Muscle layer of colon (tissue), 2 donors: ENCODE data around the gene PSMD14.
A peak's percentile ranks its signal among the peaks of the same experiment; 100 is the strongest.

Experiments used
- H3K27ac ChIP-seq: one replicate; pipeline ENCODE4 v1.7.0; 2013; ENCODE audit warnings: low read depth, mild to moderate bottlenecking, low read length, moderate library complexity
- H3K27me3 ChIP-seq, 2 donors: one replicate each; pipeline ENCODE4 v1.7.0; 2013; ENCODE audit warnings: low read length in 2 of 2, mild to moderate bottlenecking in 2 of 2; ENCODE audit not compliant: insufficient read depth in 2 of 2, control insufficient read depth in 1 of 2
- H3K36me3 ChIP-seq: one replicate; pipeline ENCODE4 v1.7.0; 2013; ENCODE audit warnings: mild to moderate bottlenecking, low read length; ENCODE audit not compliant: insufficient read depth
- H3K4me1 ChIP-seq: one replicate; pipeline ENCODE4 v1.7.0; 2013; ENCODE audit warnings: mild to moderate bottlenecking, low read length; ENCODE audit not compliant: insufficient read depth
- H3K4me3 ChIP-seq, 2 donors: one replicate each; pipeline ENCODE4 v1.7.0; 2013; ENCODE audit warnings: low read length in 2 of 2, low read depth in 1 of 2, mild to moderate bottlenecking in 1 of 2, moderate library complexity in 1 of 2
- H3K9ac ChIP-seq: one replicate; pipeline ENCODE4 v1.7.0; 2013; ENCODE audit warnings: low read length
- H3K9me3 ChIP-seq: one replicate; pipeline ENCODE4 v1.7.0; 2013; ENCODE audit warnings: mild to moderate bottlenecking, low read length
- donor health status: abdominal sarcoma.
- donor health status: Adenocarcinoma of cecum.

Gene PSMD14

DNA sequence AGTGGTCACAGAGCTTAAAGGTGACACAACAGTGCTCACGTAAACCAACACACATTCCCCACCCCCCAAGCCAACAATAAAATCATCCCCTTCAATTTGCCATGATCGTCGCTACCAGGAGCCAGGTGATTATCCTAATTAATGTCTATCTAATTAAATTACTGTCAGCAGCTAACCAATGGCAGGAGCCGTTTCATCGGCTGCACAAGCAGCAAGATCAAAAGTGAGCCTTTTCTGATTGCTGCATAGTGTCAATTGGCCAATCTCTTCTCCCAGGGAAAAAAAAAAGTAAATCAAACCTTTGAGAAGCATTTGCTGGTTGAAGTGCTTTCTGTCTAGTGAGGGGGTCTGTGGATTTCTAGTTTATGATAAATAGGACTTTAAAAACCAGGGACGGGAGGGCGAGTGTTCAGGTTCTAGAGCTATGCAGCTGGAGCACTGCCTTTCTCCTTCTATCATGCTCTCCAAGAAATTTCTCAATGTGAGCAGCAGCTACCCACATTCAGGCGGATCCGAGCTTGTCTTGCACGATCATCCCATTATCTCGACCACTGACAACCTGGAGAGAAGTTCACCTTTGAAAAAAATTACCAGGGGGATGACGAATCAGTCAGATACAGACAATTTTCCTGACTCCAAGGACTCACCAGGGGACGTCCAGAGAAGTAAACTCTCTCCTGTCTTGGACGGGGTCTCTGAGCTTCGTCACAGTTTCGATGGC lies 107.9 kb downstream of the PSMD14 start, which contains the start of gene TBR1:
Gene TBR1 (plus strand): TSS at position 311 of the 721 bp plus-strand sequence. CDS start 114 bp downstream, at position 425.
- peaks cover 17% of the 10 kb centered on the region for H3K4me1 ChIP-seq
- peak within 1 kb of the TSS in 1 of 2 donors; percentile 44 for H3K4me3 ChIP-seq
- H3K27me3 ChIP-seq: peaks cover 63 to 70% of the 10 kb centered on the region in 2 donors
- no peaks in the 10 kb centered on the region for H3K36me3 ChIP-seq
- H3K27ac ChIP-seq: no peak within 1 kb of the TSS
- peaks cover 3% of the 10 kb centered on the region for H3K9me3 ChIP-seq
- no peak within 1 kb of the TSS for H3K9ac ChIP-seq

DNA sequence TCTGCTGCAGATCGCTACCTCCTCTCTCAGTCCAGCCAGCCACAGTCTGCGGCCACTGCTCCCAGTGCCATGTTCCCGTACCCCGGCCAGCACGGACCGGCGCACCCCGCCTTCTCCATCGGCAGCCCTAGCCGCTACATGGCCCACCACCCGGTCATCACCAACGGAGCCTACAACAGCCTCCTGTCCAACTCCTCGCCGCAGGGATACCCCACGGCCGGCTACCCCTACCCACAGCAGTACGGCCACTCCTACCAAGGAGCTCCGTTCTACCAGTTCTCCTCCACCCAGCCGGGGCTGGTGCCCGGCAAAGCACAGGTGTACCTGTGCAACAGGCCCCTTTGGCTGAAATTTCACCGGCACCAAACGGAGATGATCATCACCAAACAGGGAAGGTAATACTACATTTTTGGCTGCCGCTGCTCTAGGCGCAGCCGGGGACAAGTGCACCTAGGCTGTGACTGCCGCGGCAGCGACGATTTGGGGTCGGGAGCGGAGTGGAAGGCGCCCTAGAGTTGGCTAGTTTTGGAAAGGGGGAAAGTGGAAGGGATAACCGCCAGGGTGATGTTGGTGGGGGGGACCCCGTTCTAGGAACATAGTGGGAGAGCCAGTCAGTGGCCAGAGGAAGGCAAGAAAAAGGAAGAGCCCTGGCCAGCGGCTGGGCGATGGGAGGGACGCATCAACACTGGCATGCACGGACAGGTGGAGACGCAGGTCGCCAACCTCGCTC lies 108.6 kb downstream of the PSMD14 start:
- Histone ChIP-seq H3K4me3 (no peak overlapping the region), H3K9ac (no peak overlapping the region)

DNA sequence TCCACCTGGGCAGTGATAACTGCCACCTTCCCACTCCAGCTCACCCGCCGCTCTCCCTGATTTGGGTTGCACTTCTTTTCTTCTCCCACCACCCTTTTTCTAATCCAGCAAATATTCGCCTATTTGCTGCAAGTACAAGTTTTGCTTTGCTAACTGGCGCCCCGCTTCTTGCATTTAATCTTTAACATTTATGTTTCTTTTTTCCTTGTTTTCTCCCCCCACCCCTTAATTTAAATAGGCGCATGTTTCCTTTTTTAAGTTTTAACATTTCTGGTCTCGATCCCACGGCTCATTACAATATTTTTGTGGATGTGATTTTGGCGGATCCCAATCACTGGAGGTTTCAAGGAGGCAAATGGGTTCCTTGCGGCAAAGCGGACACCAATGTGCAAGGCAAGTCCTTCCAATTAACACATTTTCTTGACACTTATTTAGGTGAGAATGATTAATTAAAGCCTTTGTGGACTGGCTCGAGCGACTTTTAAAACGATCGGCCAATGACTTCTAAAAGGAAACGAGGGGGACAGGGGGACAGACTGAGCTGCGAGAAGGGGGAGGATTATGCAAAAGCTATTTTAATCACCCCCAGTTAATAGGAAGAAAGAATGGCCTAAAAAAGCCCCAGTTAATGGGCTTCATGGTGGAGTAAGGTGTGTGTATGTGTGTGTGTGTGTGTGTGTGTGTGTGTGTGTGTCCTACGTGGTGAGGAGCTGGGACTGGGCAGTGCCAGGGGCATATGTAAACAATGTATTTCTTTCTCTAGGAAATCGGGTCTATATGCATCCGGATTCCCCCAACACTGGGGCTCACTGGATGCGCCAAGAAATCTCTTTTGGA lies 109.4 kb downstream of the PSMD14 start:
- H3K4me1 ChIP-seq: peaks cover 17% of the 10 kb centered on the region
- H3K9ac ChIP-seq: no peak overlapping the region
- H3K36me3 ChIP-seq: no peaks in the 10 kb centered on the region
- peaks cover 78 to 85% of the 10 kb centered on the region in 2 donors for H3K27me3 ChIP-seq
- peaks cover 8% of the 10 kb centered on the region for H3K9me3 ChIP-seq
- H3K4me3 ChIP-seq: no peak overlapping the region
- H3K27ac ChIP-seq: no peak overlapping the region

More for the DNA sequence above, 108.6 kb downstream of the PSMD14 start:
- H3K27me3 ChIP-seq: peaks cover 70 to 77% of the 10 kb centered on the region in 2 donors
- H3K27ac ChIP-seq: no peak overlapping the region
- H3K4me1 ChIP-seq: peaks cover 17% of the 10 kb centered on the region
- peaks cover 7% of the 10 kb centered on the region for H3K9me3 ChIP-seq
- no peaks in the 10 kb centered on the region for H3K36me3 ChIP-seq

DNA sequence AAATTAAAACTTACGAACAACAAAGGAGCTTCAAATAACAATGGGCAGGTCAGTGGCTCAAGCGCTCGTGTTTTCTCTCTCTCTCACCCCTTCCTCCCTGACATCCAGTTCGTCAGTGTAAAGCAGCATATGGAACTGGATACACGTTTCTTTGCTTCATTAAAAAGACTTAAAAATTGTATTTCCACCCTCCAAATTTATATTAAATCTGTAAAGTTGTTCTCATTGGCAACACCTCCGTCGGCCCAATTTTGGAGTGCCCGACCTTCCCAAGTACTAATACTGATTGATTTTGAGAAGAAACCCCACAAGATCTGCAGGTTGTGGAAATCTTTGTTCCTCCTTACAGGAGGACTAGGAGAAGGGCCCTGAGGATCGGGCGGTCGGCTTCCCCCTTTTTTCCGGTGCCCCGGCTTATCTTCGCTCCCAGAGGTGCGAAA lies 110.1 kb downstream of the PSMD14 start:
- Histone ChIP-seq H3K36me3 (no peaks in the 10 kb centered on the region), H3K27me3 (peaks cover 84 to 91% of the 10 kb centered on the region in 2 donors), H3K9me3 (peaks cover 8% of the 10 kb centered on the region), H3K4me3 (no peak overlapping the region), H3K4me1 (peaks cover 17% of the 10 kb centered on the region), H3K27ac (no peak overlapping the region), H3K9ac (no peak overlapping the region)

DNA sequence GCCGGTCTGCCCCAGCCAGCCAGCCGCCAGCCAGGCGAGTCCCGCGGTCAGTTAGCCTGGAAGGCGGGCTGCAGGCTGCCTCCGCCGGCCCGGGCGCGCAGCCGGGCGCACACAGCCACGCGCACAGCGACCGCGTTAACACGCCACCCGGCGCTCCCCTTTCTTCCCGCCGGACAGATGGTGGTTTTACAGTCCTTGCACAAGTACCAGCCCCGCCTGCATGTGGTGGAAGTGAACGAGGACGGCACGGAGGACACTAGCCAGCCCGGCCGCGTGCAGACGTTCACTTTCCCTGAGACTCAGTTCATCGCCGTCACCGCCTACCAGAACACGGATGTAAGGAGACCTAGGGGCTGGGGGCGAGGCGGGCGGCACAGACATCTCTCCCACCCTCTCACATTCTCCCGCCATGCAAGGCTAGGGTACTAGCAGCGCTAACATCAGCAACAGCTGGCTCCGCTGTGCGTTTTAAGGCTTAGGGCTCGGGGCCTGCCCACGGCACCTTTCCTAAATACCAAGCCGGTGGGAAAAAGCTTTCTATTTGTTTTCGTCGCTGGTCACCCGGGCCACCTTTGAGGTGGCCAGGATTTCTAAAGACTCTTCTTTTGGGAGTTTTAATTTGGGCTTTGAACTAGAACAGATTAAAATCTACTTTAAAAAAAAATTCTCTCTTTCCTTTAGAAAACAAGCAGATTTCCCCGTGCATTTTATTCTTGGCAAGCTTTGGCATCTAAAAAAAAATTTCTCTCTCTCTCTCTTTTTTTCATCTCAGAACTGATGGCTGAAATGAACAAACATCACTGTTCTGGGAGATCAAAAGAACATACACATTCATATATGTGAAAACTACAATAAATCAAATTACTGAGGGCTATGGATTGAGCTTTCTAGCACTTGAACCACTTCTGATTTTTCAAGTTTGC lies 110.8 kb downstream of the PSMD14 start:
- H3K9me3 ChIP-seq: peaks cover 8% of the 10 kb centered on the region
- H3K36me3 ChIP-seq: no peaks in the 10 kb centered on the region
- H3K4me3 ChIP-seq: no peak overlapping the region
- no peak overlapping the region for H3K9ac ChIP-seq
- peaks cover 17% of the 10 kb centered on the region for H3K4me1 ChIP-seq
- no peak overlapping the region for H3K27ac ChIP-seq
- peaks cover 89 to 98% of the 10 kb centered on the region in 2 donors for H3K27me3 ChIP-seq

DNA sequence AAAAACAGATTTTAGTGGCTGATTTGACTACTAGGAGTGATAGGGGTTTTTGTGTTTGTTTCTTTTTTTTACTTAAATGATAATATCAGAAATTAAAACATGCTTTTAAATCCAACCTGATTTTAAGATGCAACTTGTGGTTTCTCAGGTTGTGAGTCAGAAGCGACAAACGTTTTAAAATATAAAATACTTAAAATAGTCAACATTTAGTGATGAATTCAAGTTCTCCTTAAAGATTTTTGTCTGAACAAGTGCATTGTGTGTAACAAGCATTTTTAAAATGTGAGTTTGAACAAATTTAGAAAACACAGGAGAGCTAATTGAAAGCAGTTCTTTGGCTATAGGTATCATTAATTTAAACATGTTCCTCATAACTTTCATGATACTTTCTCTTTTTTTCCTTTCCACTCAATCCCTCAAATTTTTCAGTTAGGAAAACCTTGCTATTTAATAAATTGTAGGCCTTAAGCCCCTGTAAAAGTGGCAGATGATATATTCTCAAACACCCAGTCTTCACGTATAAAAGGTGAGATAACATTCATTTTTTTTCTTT lies 111.5 kb downstream of the PSMD14 start:
- Histone ChIP-seq H3K27ac (no peak overlapping the region), H3K4me3 (no peak overlapping the region), H3K9ac (no peak overlapping the region), H3K27me3 (peaks cover 96 to 99% of the 10 kb centered on the region in 2 donors), H3K4me1 (peaks cover 17% of the 10 kb centered on the region), H3K9me3 (peaks cover 8% of the 10 kb centered on the region), H3K36me3 (no peaks in the 10 kb centered on the region)

DNA sequence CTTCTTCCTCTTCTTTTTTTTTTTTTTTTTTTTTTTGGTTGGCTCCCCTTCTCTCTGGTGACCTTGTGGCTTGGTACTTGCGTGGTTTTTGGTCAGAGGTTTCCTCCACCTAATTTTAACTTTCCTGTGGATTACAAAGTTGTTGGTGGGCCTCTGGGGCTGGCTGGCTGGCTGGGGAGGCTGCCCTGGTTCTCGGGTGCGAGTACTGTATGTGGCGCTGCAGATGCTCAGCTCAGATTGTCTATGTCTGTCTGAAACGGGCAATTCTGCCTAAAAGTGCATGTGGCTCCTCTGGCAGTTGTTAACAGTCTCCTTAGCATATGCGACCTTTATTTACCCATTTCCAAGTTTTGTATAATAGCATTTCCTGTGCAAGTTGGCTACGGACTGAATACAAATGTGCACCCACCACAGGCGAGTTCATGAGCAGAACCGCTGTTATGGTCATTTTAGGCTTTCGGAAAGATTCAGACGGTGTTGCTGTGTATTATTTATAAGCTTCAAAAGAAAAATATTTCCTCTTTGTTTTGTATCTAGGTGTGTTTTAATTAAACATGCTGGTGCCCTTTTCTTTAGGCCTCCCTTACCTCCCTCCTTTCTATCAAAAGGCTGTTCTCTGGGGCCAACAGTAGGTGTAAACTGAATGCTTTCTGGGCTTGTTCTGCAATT lies 112.3 kb downstream of the PSMD14 start:
- Histone ChIP-seq H3K4me1 (peaks cover 9% of the 10 kb centered on the region), H3K27ac (no peak overlapping the region), H3K9ac (no peak overlapping the region), H3K36me3 (no peaks in the 10 kb centered on the region), H3K9me3 (peaks cover 15% of the 10 kb centered on the region), H3K27me3 (peaks cover 98 to 99% of the 10 kb centered on the region in 2 donors), H3K4me3 (no peak overlapping the region)

DNA sequence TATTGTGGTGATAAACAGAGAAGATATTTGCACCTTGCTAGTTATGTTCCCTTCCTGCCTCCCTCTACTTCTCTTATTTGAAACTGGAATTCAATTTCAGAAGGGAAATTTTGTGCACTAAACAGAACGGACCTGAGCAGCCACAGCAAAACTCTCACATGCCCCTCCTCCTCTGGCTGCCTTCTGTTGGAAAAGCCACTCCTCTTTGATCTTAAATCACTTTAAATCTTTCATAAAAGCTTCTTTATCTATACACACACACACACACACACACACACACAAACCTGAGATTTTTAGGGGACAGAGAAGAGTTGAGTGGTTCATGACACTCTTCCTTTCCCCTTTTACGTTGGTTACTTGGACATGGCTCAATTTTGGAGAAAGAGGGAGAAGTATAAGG lies 113.5 kb downstream of the PSMD14 start:
- Histone ChIP-seq H3K9me3 (peaks cover 12% of the 10 kb centered on the region), H3K4me3 (no peak overlapping the region), H3K9ac (no peak overlapping the region), H3K4me1 (peaks cover 6% of the 10 kb centered on the region), H3K27ac (no peak overlapping the region), H3K36me3 (no peaks in the 10 kb centered on the region), H3K27me3 (peaks cover 98 to 99% of the 10 kb centered on the region in 2 donors)

DNA sequence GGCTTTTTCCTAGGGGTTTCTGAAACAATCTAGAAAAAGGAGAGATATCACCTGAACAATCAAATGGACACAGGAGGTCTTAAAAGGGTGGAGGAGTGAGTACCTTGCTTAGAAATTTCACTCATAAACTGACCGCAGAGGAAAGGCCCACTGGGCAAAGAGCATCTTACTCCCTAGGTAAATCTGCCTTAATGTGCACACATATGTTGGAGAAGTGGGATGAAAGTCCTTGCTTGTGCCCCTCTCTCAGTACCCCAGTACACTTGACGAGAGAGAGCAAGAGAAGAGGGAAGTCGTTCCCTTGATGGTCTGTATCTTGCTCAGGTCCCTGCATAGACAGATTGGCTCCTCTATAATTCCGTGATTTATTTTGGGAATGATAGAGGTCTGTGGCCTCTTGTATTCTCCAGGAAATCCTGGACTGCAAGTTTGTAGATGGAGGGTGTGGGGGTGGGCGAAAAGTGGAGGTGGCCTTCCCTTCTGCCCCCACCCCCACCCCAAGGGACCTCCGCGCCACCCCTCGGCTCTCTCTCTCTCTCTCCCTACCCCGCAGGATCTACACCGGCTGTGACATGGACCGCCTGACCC lies 114.7 kb downstream of the PSMD14 start:
- H3K27me3 ChIP-seq: peaks cover 97 to 99% of the 10 kb centered on the region in 2 donors
- no peak overlapping the region for H3K27ac ChIP-seq
- no peaks in the 10 kb centered on the region for H3K36me3 ChIP-seq
- H3K9me3 ChIP-seq: peaks cover 12% of the 10 kb centered on the region
- H3K4me1 ChIP-seq: peaks cover 9% of the 10 kb centered on the region
- H3K9ac ChIP-seq: no peak overlapping the region
- no peak overlapping the region for H3K4me3 ChIP-seq
